GM12873 (cell line): ENCODE measurements around the gene ANXA6.
A peak's percentile ranks its signal among the peaks of the same experiment; 100 is the strongest.

Experiments
- TF ChIP-seq, protein P1 (sequence below): IDR thresholded peaks from 2 replicates; pipeline ENCODE4 v1.5.1; 2012; ENCODE audit warnings: low read depth, mild to moderate bottlenecking, moderate library complexity, low read length, control low read depth; ENCODE audit not compliant: insufficient read depth; ENCODE audit errors: missing control alignments

Gene ANXA6

DNA sequence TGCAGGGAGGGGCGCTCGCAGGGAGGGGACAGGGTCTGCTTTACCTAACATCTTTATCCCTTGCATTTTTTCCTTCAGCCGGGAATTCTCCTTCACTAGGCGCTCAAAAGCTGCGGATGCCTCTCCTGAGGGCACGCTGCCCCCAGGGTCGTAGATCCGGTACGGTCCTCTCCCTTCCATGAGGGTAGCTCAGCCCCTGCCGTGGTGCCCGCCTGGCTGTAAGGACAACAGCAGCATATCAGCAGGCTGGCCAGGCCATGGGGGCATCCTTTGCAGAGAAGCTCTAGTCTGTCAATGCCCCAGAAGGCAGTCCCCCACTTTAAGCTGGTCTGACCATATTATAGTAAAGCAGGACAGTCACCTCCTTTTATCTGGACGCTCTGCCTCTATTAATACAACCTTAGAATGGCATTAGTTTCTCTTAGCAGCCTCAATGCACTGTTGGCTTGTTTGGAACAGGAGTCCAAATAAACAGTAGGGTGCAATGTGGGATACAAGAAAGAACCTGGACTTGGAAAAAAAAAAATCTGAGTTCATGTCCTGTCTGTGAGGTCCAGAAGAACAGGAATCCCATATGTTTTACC, 92.6 kb downstream of the ANXA6 start:
- TF ChIP-seq, protein P1, sequence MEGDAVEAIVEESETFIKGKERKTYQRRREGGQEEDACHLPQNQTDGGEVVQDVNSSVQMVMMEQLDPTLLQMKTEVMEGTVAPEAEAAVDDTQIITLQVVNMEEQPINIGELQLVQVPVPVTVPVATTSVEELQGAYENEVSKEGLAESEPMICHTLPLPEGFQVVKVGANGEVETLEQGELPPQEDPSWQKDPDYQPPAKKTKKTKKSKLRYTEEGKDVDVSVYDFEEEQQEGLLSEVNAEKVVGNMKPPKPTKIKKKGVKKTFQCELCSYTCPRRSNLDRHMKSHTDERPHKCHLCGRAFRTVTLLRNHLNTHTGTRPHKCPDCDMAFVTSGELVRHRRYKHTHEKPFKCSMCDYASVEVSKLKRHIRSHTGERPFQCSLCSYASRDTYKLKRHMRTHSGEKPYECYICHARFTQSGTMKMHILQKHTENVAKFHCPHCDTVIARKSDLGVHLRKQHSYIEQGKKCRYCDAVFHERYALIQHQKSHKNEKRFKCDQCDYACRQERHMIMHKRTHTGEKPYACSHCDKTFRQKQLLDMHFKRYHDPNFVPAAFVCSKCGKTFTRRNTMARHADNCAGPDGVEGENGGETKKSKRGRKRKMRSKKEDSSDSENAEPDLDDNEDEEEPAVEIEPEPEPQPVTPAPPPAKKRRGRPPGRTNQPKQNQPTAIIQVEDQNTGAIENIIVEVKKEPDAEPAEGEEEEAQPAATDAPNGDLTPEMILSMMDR: no peak

DNA sequence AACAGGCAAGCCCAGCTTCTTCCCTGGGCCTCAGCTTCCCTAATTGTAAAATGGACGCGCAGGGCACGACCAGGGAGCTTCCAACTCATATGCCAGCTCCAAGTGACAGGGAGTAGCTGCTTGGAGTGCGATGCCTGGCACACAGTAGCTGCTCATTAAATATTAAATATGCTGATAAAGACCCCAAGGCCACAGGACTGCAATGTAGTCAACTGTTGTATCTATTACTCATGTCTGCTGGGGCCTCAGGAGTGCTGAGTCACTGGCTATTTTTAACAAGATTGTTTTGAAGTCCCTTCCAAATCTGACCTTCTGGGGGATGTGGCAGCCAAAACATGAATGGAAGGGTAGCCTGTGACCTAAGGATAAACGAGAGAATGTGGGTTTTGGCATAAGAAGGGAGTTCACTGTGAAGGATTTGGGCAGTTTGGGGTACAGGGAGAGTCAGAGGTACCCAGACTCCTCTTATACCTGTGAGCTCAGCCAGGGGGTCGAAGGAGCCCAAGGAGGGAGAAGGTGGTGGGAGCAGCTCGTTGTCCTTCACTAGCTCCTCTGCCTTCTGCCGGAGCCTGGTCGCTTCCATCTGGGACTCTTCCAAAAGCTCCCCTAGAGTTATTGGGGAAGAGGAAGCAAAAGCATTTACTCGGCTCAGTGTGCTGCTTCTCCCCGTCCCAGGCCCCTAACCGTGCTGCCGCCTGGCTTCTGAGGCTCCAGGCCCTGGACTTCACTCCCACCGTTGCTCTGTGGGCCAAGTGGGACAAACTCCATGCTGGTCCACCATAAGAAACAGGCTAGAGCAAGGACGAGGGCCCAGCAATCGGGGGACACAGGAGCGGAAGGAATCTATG, 94.2 kb downstream of the ANXA6 start:
- TF ChIP-seq, protein P1: no peak

DNA sequence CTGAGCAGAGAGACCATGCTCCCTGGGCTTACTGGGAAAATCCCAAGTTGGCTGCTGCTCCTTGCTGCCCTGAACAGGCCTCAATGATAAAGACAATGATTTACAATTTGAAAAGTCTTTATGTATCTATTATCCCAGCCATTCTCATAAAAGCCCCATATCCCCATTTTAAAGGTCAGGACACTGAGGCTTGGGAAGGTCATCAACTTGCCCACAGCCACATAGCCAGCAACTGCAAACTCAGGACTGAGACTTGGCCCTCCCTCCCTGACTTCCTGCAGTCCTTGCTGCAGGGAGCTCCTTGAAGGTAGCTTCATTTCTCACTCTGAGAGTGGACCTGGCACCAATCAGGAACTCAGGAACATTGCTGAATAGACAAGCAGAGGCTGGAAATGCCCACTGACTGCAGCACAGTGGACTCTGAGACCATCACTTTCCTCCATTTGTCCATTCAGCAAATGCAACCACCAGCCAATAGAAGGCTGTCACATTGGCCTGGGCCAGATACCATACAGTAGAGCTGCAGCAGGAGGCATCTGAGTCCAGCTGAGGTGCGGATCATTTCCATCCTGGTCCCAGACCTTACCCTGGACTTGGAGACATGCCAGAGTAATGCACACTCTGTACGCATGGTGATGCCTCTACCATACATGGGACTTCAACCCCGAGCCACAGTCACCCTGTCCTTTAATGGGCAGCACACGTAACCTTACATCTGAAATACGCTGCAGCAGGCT, 95.0 kb downstream of the ANXA6 start:
- TF ChIP-seq, protein P1: no peak

DNA sequence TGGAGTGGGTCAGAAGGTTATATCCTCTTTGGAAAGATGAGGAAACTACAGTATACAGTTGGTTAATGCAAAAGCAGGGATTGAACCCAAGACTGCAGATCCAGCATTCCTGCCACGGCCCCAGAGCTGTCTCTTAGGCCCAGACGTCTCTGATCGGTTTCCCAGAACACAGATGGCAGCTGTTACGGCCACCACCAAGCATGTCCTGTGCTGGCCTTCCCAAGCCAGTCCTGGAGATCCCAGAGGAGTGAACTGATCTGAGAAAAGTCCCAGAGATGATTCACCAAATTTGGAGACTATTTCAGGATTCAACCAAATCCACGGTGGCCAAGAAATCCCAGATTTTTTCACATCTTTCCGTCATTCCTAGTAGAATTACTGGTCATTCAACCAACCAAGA, 96.8 kb downstream of the ANXA6 start:
- TF ChIP-seq, protein P1: no peak

DNA sequence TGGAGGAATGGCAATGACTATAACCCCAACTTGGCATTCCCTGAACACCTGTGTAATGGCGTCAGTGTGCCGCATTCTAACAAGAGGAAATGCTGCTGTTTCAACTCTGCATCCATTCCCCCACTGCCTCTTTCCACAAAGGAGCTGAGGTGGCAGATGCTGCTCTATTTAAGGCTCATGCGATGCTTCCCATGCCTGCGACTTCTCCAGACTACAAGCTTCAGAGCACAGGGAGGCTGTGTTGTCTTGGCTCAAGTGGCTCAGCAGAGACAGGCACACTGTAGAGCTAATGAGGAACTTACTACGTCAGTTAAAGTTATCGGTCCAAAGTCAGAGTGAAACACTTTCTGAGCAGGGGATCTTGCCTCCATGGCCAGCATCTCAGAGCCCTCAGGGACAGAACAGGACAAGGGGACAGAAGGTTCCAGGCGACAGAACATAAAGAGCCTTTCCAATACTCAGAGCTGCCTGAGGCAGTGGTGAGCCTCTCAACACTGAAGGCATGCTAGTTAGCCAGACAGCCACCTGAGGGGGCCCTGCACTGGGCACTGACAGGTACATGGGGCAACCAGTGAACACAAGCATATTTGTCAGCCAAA, 98.6 kb downstream of the ANXA6 start:
- TF ChIP-seq, protein P1: no peak

DNA sequence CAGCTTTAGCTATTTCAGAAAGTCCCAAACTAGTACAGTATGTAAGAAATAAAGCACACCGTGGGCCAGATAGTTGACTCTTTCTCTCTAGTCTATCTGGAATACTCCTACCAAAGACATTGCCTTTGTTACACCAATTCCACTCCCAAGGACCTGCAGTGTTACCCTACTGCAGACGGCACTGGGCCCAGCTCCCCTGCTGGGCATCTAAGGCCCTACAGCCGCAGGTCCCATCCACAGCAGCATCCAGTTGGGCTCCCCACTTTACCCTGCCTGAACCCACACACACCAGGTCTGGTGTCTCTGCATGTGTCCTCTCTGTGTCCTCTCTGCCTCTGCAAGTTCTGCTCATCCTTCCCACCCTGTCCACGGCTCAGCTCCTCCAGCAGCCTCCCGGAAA, 99.3 kb downstream of the ANXA6 start:
- TF ChIP-seq, protein P1: peak; percentile 41
